Activated CD4-positive, alpha-beta T cell treated with anti-CD3 and anti-CD28 coated beads, Interleukin-2, amount 50 U/mL, for 16 hours (primary cell): ENCODE measurements around the gene LTN1.
"Not testable (repeated sequence)": the region's sequence is repeated elsewhere in the genome, so short reads cannot be mapped to it uniquely, and the experiment has no call there.

Source experiments
- DNase-seq: peaks from one replicate; pipeline ENCODE4 v3.0.0-alpha.2; 2020

LTN1 gene, protein sequence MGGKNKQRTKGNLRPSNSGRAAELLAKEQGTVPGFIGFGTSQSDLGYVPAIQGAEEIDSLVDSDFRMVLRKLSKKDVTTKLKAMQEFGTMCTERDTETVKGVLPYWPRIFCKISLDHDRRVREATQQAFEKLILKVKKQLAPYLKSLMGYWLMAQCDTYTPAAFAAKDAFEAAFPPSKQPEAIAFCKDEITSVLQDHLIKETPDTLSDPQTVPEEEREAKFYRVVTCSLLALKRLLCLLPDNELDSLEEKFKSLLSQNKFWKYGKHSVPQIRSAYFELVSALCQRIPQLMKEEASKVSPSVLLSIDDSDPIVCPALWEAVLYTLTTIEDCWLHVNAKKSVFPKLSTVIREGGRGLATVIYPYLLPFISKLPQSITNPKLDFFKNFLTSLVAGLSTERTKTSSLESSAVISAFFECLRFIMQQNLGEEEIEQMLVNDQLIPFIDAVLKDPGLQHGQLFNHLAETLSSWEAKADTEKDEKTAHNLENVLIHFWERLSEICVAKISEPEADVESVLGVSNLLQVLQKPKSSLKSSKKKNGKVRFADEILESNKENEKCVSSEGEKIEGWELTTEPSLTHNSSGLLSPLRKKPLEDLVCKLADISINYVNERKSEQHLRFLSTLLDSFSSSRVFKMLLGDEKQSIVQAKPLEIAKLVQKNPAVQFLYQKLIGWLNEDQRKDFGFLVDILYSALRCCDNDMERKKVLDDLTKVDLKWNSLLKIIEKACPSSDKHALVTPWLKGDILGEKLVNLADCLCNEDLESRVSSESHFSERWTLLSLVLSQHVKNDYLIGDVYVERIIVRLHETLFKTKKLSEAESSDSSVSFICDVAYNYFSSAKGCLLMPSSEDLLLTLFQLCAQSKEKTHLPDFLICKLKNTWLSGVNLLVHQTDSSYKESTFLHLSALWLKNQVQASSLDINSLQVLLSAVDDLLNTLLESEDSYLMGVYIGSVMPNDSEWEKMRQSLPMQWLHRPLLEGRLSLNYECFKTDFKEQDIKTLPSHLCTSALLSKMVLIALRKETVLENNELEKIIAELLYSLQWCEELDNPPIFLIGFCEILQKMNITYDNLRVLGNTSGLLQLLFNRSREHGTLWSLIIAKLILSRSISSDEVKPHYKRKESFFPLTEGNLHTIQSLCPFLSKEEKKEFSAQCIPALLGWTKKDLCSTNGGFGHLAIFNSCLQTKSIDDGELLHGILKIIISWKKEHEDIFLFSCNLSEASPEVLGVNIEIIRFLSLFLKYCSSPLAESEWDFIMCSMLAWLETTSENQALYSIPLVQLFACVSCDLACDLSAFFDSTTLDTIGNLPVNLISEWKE (N-terminal part only)

DNA sequence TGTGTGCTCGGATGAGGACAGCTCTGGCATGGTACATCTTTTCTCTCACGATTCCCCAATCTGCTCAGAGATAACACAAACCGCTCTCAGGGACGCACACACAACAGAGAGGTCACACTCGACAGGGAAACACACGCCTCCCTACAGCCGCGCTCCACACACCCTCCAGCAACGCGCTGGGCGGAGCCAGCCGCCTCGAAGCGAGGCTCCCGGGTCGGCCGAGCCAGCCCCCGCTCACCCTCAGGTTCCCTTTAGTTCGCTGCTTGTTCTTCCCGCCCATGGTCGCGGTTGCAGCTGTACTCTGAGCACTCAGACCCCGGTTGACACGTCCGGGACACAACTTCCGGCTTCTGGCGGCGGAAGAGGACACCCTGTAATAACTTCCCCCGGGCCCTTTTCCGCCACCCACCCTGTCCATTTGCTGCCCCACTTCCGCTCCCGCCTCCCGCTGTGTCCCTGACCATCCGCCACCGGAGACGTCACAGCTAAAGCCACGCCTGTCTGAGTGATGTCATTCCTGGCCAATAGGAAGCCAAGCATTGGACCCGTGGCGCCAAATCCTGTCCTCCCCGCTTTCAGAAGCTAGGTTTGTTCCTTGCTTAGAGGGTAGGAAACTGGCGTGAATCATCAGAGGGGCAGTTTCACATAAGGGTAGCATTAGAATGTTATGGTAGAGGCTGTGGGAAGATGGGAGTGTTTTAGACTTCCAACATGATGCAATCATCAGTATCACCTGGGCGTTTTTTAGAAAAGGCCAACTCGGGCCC lies at the start of gene LTN1:
LTN1 (minus strand) TSS at position 352 of the 767 bp plus-strand sequence; CDS start at position 280, 72 bp downstream.
- peak; percentile 100 for DNase-seq

DNA sequence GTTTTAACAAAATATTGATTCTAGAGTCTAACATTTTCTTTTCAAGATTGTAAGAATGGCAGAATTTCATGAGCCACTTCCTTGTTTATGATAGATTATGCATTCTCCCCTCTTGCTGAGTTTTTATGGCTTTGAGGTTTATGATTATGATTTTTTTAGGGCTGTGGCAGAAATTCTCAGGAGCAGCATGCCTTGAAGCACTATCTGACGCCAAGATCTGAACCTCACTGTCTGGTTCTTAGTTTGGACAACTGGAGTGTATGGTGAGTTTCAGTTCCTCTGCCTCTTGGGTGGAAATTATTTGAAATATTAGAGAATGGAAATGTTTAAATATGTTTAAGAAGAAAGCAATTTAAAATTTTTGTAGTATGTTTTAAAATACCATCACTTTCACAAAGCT lies 42.0 kb upstream of the LTN1 start:
- DNase-seq = no peak

DNA sequence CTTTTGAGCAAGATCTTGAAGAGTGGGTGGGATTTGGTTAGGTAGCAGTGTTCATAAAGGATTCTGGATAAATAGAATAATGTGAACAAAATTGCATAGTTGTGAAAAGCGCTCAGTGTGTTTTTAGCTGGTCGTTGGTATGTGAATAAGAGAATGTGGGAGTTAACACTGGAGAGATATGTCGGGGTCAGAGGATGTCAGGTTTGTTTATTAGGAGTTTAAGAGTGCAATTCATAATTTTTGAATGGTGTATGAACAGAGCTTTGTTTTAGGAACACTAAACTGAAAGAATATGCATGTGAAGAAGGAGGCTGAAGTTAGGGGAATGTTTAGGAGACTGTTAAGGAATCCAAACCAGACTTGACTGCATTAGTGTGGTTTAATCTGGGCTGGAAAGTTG lies 41.2 kb upstream of the LTN1 start:
- DNase-seq = no peak

DNA sequence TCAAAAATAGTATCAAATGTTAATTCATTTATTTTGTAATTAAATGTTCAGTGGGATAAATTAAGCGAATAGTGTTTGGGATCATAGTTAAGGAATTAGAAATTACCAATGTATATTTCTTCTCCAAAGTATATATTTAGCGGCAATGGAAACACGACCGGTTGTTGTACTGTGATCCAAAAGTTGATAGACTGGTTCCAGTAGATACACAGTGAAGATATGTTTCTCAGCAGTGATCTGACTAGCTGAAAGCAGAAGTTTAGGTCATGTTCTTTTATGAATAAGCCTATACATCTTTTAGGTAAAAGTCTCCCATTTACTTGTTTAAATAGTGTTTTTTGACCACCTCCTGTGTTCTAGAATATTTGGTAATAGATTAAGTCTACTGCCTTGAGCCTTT lies 40.6 kb upstream of the LTN1 start:
- DNase-seq = no peak

DNA sequence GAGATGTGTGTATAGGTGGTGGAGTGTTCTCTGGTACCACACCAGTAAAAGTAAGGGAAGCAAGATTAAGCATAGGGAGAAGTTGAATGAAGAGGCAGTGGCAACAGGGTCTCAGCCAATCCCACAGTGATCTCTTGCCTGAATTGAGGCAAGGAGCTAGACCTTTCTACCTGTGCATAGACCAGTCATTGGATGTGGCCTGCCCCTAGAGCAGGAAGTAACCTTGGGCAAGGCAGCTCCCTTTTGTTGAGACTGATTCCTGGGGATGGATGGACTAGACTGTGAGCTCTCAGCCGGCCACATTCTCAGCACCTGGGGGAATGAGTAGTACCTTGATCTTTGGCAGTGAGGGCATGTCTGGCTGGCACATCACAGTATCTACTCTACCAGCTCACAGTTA lies 38.2 kb upstream of the LTN1 start:
- no peak for DNase-seq

GRCh38 chr21:29029524-29029923 lies 36.8 kb upstream of the LTN1 start:
- peak; percentile 27 for DNase-seq

GRCh38 chr21:29025328-29025713 lies 32.6 kb upstream of the LTN1 start:
- no peak for DNase-seq

- DNase-seq = peak; percentile 96
Observed at GRCh38 chr21:29024474-29025327, 32.0 kb upstream of the LTN1 start, which contains the start of gene USP16. USP16 (plus strand) TSS chr21:29024668; CDS start chr21:29027914, 3,246 bp downstream.

DNA sequence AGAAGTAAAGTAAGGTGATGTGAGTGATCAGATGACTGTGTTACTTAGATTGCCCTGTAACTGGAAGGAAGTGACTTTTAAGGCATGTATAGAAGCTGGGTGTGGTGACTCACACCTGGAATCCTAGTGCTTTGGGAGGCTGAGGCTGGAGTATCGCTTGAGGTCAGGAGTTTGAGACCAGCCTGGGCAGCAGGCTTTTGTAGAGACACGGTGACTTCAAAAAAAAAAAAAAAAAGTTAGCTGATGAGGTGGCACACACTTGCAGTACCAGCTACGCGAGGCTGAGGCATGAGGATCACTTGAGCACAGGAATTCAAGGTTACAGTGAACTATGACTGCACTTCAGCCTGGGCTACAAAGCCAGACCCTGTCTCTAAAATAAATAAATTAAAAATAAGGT lies 29.5 kb upstream of the LTN1 start:
- DNase-seq = no peak

- no peak for DNase-seq
Observed at GRCh38 chr21:29018540-29018939, 25.9 kb upstream of the LTN1 start.

DNA sequence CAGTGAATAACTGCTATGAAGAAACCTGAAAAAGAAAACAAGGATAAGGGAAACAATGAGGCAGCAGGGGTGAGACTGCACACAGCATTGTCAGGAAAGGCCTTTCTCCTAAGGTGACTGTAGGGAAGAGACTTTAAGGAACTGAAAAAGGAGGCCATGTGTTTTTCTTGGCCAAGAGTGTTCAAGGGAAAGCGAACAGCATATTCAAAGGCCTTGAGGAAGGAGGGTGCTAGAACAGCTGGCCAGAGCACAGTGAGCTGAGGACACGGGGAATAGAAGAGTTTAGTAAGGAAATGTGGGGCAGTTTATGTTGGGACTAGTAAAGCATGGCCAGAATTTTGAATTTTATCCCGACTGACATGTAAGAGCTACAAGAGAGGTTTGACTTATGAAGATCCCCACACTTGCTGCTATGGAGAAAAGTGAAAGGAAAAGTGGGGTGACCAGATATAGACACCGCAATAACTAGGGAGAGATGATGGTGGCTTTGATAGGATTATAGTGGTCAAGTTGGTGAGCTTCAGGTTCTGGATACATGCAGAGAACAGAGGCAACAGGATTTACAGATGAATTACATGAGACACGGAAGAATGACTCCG lies 25.1 kb upstream of the LTN1 start:
- DNase-seq = no peak

DNA sequence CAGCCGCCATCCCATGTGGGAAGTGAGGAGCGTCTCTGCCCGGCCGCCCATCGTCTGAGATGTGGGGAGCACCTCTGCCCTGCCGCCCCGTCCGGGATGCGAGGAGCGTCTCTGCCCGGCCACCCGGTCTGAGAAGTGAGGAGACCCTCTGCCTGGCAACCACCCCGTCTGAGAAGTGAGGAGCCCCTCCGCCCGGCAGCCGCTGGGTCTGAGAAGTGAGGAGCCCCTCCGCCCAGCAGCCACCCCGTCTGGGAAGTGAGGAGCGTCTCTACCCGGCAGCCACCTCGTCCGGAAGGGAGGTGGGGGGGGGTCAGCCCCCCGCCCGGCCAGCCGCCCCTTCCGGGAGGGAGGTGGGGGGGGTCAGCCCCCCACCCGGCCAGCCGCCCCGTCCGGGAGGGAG lies 18.6 kb upstream of the LTN1 start:
- DNase-seq = not testable (repeated sequence)

GRCh38 chr21:29008367-29008766 lies 15.7 kb upstream of the LTN1 start:
- DNase-seq = no peak

DNA sequence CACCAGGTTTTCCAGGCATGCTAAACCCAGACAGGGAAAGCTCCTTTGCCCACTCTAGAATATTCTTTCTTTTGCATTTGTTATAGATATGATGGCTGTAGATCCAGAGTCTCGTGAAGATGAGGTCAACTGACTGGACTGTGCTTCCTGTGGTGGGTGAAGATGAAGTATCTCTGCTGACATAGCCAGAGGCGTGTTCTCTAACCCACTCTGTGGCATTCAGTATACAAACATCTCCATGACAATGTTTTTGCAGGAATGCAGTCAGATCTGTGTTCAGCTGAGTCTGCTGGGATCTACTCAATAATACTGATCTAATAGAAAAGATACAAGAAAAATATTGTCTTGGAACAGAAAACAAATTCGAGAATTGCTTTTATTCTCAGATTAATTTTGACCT lies 15.1 kb upstream of the LTN1 start:
- DNase-seq = no peak

GRCh38 chr21:29007135-29007534 lies 14.5 kb upstream of the LTN1 start:
- DNase-seq = no peak

DNA sequence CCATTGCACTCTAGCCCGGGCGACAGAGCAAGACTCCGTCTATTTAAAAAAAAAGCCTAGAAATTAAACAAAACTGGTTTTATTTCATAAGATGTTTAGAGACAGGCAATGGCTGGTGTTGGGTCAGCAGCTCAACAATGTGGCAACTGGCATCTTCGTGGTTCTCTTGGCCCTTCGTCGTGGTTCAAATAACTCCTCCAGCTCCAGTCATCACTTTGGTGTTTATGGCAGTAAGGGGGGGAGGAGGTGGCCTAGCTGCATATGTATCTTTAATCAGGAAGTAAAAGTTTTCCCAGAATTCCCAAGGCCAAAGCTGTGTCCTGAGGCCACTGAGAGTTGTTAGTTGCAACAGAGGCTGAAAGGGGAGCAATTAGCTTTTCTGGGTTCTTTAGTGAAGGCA lies 13.0 kb upstream of the LTN1 start:
- DNase-seq = no peak

- DNase-seq = peak; percentile 97
Observed at GRCh38 chr21:29002442-29003144, 9.9 kb upstream of the LTN1 start.

GRCh38 chr21:28993293-28993629 lies 584 bp upstream of the LTN1 start:
- DNase-seq = no peak

- DNase-seq = no peak
Observed at GRCh38 chr21:28991861-28992525, 684 bp downstream of the LTN1 start.

DNA sequence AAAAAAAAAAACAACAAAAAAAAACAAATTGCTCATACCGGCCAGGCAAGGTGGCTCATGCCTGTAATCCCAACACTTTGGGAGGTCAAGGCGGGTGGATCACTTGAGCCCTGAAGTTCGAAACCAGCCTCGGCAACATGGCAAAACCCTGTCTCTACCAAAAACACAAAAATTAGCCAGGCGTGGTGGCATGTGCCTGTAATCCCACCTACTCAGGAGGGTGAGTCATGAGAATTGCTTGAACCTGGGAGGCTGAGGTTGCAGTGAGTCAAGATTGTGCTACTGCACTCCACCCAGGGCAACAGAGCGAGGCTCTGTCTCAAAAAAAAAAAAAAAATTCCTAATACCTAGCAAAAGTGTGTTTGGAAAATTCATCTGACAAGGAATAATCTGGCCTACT lies 4.5 kb downstream of the LTN1 start:
- peak; percentile 16 for DNase-seq
